GM13976 (cell line): Measurements from ENCODE around the gene ADCY5.

Source experiments
- DNase-seq: peaks from one replicate; pipeline ENCODE4 v3.0.0; 2012; ENCODE audit warnings: low spot score
- in situ Hi-C: fragments of 300-500 bp; cut with MboI; formaldehyde crosslinking; loops from one replicate; pipeline ENCODE4 v1.12.0; 2022; ENCODE audit warnings: low sequenced_read_pairs, mixed read lengths, inconsistent platforms; ENCODE audit not compliant: unreplicated experiment
- TF ChIP-seq, protein P1 (sequence below): IDR thresholded peaks from 2 replicates; pipeline ENCODE4 v1.5.1; 2012; ENCODE audit warnings: borderline replicate concordance, mild to moderate bottlenecking; ENCODE audit not compliant: insufficient read depth; ENCODE audit errors: extremely low read depth, missing control alignments, control extremely low read depth

The ADCY5 gene

GRCh38 chr3:123378409-123378915 is 70.4 kb downstream of the ADCY5 start:
- no peak for DNase-seq
- in situ Hi-C loops, result no loop called here
- TF ChIP-seq, protein P1, sequence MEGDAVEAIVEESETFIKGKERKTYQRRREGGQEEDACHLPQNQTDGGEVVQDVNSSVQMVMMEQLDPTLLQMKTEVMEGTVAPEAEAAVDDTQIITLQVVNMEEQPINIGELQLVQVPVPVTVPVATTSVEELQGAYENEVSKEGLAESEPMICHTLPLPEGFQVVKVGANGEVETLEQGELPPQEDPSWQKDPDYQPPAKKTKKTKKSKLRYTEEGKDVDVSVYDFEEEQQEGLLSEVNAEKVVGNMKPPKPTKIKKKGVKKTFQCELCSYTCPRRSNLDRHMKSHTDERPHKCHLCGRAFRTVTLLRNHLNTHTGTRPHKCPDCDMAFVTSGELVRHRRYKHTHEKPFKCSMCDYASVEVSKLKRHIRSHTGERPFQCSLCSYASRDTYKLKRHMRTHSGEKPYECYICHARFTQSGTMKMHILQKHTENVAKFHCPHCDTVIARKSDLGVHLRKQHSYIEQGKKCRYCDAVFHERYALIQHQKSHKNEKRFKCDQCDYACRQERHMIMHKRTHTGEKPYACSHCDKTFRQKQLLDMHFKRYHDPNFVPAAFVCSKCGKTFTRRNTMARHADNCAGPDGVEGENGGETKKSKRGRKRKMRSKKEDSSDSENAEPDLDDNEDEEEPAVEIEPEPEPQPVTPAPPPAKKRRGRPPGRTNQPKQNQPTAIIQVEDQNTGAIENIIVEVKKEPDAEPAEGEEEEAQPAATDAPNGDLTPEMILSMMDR, result no peak

GRCh38 chr3:123377243-123377740 is 71.6 kb downstream of the ADCY5 start:
- TF ChIP-seq, protein P1, result no peak
- in situ Hi-C loops, result no loop called here
- DNase-seq, result no peak

DNA sequence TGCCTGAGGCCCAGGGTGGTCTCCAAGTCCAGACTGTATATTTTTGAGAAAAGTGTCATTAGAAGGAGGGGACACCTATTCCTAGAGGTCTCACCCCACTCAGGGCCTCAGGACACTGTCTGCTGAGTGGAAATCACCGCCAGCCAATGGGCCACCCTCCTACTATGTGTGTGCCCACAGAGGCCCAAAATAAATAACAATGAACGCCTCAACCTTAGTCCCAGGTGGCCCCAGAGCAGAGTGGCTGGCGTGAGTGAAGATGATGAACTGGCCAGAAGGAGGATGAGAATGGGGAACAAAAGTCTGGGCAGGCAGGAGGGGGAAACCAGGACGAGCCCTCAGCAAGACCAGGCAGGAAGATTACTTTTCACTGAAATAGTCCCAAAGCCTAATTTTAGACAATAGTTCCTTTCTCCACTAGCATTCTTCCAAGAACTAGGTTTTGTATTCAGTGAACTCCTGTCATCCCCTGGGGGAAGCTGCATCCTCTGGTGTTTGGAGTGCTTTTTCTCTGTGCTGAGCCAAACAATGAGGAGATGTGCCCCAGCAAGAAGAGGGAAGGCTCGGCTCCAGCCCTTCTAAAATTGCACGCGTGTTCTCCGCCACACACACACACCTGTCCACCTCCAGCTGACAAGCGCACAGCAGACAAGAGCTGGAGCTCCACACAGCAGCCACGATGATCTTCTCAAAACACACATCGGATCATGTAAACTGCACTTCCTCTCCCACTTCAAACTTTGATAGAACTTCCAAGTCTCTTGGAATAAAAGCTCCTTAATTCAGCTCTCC is 72.2 kb downstream of the ADCY5 start:
- TF ChIP-seq, protein P1, result no peak
- in situ Hi-C loops, result no loop called here

GRCh38 chr3:123375014-123375940 is 73.6 kb downstream of the ADCY5 start:
- in situ Hi-C loops, result no loop called here
- TF ChIP-seq, protein P1, result no peak
- no peak for DNase-seq

More for the DNA sequence above, 72.2 kb downstream of the ADCY5 start:
- no peak for DNase-seq

DNA sequence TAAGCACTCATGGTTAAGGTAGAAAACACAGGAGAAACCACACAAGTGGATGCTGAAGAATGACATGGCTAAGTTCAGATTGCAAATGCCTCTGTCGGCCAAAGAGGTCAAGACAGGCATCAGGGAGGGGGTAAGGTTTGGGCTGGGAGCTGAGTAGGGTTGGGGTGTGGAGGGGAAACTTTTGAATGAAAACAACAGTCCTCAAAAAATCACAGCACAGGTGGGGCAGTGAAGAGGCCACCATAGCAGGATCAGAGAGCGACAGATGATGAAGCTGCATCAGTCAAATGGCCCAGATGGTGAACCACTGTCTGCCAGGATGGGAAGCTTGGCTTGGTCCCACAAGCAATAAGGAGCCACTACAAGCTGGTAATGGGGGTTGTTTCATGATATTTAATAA is 74.9 kb downstream of the ADCY5 start:
- in situ Hi-C loops, result no loop called here
- DNase-seq, result no peak
- TF ChIP-seq, protein P1, result no peak

DNA sequence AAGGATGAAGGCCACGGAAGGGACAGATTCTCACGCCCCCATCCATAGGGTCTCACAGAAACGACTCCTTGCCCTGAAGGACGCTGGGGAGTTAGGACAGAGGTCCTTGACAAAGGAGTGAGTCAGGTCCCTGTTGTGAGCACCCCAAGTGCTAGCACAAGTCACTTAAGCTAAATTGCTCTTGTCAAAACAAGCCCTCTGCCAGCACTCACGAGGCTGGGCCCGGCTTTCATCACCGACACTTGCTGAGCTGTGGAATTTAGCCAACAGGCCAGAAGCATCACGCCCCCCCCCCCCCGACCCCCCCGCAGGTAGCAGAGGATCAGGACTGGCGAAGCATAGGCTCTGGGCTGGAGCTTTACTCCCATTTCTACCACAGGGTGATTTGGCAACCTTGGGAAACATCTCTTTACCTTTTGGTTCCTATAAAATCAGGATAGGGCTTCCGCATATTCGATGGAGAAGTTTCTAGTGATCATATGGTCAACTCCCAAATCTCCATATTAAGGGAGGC is 75.4 kb downstream of the ADCY5 start:
- in situ Hi-C loops, result no loop called here
- no peak for DNase-seq
- TF ChIP-seq, protein P1, result no peak
